ENCODE data around the gene OAS2.

- TF ChIP-seq CTCF (conservative IDR thresholded peaks at IDR 0.05), result no peak
- TF ChIP-seq ZFX (IDR thresholded peaks at IDR 0.05), result no peak
Observed at GRCh38 chr12:112973818-112974231, 4.5 kb upstream of the OAS2 start.

Measured in C4-2B (cell line).